Measurements from ENCODE around the gene ACAN. TPM values are rescaled to one million over a fixed set of nuclear protein-coding genes. Genes with fewer than 3 reads are reported as not detected.

Gene ACAN
- total and polyA plus RNA-seq, 10 of the 15 experiments (the other 5 are each of a cell fraction or from before 2014, with no cell fraction given): not detected

DNA sequence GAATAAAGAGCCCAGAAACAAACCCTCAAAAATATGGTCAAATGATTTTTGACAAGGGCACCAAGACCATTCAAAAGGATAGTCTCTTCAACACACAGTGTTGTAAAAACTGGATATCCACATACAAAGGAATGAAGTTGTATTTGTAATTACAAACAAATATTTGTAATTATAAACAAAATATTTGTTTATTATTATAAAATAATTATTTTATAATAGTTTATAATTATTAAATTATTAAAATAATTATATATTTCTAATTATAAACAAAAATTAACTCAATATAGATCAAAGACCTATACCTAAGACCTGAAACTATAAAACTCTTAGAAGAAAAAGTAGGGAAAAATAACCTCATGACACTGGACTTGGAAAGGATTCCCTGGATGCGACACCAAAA lies 23.3 kb upstream of the ACAN start (continued):
- TF ChIP-seq, protein P1, sequence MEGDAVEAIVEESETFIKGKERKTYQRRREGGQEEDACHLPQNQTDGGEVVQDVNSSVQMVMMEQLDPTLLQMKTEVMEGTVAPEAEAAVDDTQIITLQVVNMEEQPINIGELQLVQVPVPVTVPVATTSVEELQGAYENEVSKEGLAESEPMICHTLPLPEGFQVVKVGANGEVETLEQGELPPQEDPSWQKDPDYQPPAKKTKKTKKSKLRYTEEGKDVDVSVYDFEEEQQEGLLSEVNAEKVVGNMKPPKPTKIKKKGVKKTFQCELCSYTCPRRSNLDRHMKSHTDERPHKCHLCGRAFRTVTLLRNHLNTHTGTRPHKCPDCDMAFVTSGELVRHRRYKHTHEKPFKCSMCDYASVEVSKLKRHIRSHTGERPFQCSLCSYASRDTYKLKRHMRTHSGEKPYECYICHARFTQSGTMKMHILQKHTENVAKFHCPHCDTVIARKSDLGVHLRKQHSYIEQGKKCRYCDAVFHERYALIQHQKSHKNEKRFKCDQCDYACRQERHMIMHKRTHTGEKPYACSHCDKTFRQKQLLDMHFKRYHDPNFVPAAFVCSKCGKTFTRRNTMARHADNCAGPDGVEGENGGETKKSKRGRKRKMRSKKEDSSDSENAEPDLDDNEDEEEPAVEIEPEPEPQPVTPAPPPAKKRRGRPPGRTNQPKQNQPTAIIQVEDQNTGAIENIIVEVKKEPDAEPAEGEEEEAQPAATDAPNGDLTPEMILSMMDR (IDR thresholded peaks at IDR 0.05 in 2 of 3, conservative IDR thresholded peaks at IDR 0.05 in 1 of 3; ENCODE audit: control insufficient read depth in 2 of 3, extremely low read depth in 1 of 3, insufficient read depth in 1 of 3, low read depth in 3 of 3, low read length in 3 of 3): no peak
- TF ChIP-seq, protein P2, sequence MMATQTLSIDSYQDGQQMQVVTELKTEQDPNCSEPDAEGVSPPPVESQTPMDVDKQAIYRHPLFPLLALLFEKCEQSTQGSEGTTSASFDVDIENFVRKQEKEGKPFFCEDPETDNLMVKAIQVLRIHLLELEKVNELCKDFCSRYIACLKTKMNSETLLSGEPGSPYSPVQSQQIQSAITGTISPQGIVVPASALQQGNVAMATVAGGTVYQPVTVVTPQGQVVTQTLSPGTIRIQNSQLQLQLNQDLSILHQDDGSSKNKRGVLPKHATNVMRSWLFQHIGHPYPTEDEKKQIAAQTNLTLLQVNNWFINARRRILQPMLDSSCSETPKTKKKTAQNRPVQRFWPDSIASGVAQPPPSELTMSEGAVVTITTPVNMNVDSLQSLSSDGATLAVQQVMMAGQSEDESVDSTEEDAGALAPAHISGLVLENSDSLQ (IDR thresholded peaks at IDR 0.05): no peak
- TF ChIP-seq, protein P3, sequence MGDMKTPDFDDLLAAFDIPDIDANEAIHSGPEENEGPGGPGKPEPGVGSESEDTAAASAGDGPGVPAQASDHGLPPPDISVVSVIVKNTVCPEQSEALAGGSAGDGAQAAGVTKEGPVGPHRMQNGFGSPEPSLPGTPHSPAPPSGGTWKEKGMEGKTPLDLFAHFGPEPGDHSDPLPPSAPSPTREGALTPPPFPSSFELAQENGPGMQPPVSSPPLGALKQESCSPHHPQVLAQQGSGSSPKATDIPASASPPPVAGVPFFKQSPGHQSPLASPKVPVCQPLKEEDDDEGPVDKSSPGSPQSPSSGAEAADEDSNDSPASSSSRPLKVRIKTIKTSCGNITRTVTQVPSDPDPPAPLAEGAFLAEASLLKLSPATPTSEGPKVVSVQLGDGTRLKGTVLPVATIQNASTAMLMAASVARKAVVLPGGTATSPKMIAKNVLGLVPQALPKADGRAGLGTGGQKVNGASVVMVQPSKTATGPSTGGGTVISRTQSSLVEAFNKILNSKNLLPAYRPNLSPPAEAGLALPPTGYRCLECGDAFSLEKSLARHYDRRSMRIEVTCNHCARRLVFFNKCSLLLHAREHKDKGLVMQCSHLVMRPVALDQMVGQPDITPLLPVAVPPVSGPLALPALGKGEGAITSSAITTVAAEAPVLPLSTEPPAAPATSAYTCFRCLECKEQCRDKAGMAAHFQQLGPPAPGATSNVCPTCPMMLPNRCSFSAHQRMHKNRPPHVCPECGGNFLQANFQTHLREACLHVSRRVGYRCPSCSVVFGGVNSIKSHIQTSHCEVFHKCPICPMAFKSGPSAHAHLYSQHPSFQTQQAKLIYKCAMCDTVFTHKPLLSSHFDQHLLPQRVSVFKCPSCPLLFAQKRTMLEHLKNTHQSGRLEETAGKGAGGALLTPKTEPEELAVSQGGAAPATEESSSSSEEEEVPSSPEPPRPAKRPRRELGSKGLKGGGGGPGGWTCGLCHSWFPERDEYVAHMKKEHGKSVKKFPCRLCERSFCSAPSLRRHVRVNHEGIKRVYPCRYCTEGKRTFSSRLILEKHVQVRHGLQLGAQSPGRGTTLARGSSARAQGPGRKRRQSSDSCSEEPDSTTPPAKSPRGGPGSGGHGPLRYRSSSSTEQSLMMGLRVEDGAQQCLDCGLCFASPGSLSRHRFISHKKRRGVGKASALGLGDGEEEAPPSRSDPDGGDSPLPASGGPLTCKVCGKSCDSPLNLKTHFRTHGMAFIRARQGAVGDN (IDR thresholded peaks at IDR 0.05): no peak
- TF ChIP-seq TARDBP (IDR thresholded peaks at IDR 0.05; ENCODE audit: borderline replicate concordance): no peak
- no peak for TF ChIP-seq MXI1 (IDR thresholded peaks at IDR 0.05; ENCODE audit: low read depth, low read length)
- TF ChIP-seq, protein P4, sequence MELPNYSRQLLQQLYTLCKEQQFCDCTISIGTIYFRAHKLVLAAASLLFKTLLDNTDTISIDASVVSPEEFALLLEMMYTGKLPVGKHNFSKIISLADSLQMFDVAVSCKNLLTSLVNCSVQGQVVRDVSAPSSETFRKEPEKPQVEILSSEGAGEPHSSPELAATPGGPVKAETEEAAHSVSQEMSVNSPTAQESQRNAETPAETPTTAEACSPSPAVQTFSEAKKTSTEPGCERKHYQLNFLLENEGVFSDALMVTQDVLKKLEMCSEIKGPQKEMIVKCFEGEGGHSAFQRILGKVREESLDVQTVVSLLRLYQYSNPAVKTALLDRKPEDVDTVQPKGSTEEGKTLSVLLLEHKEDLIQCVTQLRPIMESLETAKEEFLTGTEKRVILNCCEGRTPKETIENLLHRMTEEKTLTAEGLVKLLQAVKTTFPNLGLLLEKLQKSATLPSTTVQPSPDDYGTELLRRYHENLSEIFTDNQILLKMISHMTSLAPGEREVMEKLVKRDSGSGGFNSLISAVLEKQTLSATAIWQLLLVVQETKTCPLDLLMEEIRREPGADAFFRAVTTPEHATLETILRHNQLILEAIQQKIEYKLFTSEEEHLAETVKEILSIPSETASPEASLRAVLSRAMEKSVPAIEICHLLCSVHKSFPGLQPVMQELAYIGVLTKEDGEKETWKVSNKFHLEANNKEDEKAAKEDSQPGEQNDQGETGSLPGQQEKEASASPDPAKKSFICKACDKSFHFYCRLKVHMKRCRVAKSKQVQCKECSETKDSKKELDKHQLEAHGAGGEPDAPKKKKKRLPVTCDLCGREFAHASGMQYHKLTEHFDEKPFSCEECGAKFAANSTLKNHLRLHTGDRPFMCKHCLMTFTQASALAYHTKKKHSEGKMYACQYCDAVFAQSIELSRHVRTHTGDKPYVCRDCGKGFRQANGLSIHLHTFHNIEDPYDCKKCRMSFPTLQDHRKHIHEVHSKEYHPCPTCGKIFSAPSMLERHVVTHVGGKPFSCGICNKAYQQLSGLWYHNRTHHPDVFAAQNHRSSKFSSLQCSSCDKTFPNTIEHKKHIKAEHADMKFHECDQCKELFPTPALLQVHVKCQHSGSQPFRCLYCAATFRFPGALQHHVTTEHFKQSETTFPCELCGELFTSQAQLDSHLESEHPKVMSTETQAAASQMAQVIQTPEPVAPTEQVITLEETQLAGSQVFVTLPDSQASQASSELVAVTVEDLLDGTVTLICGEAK (IDR thresholded peaks at IDR 0.05; ENCODE audit: borderline replicate concordance): no peak
- no peak for TF ChIP-seq SP1 (IDR thresholded peaks at IDR 0.05; ENCODE audit: low read depth, low read length)

Data from GM12878 (cell line).